ENCODE data around the gene SRRD. TPM values are rescaled to one million over a fixed set of nuclear protein-coding genes. Genes with fewer than 3 reads are reported as not detected.

Gene SRRD
- total RNA-seq, 1 experiment from 2014 or later = 21.9 TPM

DNA sequence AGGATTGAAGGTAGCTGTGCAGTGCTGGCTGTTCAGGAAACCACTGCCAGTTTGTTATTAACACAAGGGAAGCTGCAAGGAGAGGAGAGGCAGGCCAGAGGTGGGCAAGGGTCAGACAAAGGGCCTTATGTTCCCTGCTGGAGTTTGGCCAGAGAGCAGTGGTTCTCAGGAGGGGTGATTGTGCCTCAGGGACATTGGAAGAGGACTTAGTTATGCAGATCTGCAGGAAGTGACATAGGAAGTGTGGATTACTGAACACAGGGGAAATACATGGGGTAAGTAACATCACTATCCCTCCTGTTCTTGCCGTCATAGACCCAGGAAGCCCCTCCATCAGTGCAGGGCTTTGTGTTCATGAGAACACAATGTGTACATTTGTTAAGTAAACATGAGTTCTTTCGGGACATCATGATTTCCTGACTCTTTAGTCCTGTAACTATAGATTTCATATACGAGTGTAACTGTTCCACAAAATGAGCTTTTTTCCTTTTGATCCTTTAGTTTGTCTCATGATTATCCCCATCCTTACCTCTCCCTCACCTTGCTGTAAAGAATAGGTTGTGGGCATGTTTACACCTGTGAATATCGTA is 5.9 kb downstream of the SRRD start:
- no peak overlapping the region for H3K27ac ChIP-seq (ENCODE audit: low read length)

DNA sequence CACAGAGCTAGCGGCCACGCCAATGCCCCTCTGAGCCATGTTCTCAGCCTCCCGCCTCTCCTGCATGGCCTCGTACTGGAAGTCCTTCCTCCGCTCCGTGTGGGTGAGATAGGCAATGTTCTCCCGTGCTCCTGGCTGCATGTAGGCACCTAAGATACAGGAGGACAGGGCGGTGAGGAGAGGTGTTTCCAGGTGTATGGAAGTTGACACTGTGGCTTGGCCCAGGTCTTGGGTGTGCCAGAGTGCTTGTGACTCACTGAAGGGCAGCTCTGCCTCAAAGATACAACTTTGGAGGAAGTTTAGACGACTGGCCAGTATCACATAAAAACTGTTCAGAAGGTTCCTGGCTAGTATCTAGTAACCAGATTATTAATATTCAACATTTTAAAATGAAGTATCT is 8.5 kb downstream of the SRRD start:
- no peak overlapping the region for H3K4me3 ChIP-seq (ENCODE audit: low read depth in 2 of 2, low read length in 2 of 2)
- no peaks in the 10 kb centered on the region for H3K4me1 ChIP-seq (ENCODE audit: control insufficient read depth, insufficient read depth, low read length)
- intact Hi-C loops (cut with micrococcal nuclease; ENCODE audit: unreplicated experiment) (no loop called here), in situ Hi-C loops (cut with HindIII; ENCODE audit: low pct_unique_long_range_greater_than_20kb, low sequenced_read_pairs) (no loop called here)
- no peaks in the 10 kb centered on the region for H3K27me3 ChIP-seq (ENCODE audit: control insufficient read depth, insufficient read depth, low read length)
- no peak for ATAC-seq
- H3K9me3 ChIP-seq (ENCODE audit: control insufficient read depth, insufficient read depth, low read depth, low read length) = no peaks in the 10 kb centered on the region
- BruUV-seq (replicated peaks) = no TSS peak
- TF ChIP-seq, protein P1, sequence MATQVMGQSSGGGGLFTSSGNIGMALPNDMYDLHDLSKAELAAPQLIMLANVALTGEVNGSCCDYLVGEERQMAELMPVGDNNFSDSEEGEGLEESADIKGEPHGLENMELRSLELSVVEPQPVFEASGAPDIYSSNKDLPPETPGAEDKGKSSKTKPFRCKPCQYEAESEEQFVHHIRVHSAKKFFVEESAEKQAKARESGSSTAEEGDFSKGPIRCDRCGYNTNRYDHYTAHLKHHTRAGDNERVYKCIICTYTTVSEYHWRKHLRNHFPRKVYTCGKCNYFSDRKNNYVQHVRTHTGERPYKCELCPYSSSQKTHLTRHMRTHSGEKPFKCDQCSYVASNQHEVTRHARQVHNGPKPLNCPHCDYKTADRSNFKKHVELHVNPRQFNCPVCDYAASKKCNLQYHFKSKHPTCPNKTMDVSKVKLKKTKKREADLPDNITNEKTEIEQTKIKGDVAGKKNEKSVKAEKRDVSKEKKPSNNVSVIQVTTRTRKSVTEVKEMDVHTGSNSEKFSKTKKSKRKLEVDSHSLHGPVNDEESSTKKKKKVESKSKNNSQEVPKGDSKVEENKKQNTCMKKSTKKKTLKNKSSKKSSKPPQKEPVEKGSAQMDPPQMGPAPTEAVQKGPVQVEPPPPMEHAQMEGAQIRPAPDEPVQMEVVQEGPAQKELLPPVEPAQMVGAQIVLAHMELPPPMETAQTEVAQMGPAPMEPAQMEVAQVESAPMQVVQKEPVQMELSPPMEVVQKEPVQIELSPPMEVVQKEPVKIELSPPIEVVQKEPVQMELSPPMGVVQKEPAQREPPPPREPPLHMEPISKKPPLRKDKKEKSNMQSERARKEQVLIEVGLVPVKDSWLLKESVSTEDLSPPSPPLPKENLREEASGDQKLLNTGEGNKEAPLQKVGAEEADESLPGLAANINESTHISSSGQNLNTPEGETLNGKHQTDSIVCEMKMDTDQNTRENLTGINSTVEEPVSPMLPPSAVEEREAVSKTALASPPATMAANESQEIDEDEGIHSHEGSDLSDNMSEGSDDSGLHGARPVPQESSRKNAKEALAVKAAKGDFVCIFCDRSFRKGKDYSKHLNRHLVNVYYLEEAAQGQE (IDR thresholded peaks at IDR 0.05; ENCODE audit: insufficient read depth in 1 of 2, low read depth in 2 of 2, low read length in 1 of 2) = no peak
- TF ChIP-seq, protein P2, sequence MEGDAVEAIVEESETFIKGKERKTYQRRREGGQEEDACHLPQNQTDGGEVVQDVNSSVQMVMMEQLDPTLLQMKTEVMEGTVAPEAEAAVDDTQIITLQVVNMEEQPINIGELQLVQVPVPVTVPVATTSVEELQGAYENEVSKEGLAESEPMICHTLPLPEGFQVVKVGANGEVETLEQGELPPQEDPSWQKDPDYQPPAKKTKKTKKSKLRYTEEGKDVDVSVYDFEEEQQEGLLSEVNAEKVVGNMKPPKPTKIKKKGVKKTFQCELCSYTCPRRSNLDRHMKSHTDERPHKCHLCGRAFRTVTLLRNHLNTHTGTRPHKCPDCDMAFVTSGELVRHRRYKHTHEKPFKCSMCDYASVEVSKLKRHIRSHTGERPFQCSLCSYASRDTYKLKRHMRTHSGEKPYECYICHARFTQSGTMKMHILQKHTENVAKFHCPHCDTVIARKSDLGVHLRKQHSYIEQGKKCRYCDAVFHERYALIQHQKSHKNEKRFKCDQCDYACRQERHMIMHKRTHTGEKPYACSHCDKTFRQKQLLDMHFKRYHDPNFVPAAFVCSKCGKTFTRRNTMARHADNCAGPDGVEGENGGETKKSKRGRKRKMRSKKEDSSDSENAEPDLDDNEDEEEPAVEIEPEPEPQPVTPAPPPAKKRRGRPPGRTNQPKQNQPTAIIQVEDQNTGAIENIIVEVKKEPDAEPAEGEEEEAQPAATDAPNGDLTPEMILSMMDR (IDR thresholded peaks at IDR 0.05) = no peak
- ChIA-PET POLR2A (interaction anchor here (0.6 kb wide), 2 partner anchors 9 to 39 kb away, joined by 3 to 7 read pairs; partner anchors contain the start of genes HPS4 and SRRD), CTCF (no interaction called here)
- peaks cover 15% of the 10 kb centered on the region for H3K36me3 ChIP-seq (ENCODE audit: control insufficient read depth, insufficient read depth, low read length)
- no peak overlapping the region for H3K27ac ChIP-seq (ENCODE audit: low read length)
- DNase-seq (ENCODE audit: low read depth, low spot score) = no peak

More for the DNA sequence above, 5.9 kb downstream of the SRRD start:
- Histone ChIP-seq H3K4me1 (ENCODE audit: control insufficient read depth, insufficient read depth, low read length) (peaks cover 3% of the 10 kb centered on the region; the same call in 1 of the 2 replicates), H3K27me3 (ENCODE audit: control insufficient read depth, insufficient read depth, low read length) (no peaks in the 10 kb centered on the region), H3K36me3 (ENCODE audit: control insufficient read depth, insufficient read depth, low read length) (peaks cover 15% of the 10 kb centered on the region), H3K4me3 (ENCODE audit: low read depth in 2 of 2, low read length in 2 of 2) (no peak overlapping the region), H3K9me3 (ENCODE audit: control insufficient read depth, insufficient read depth, low read depth, low read length) (no peaks in the 10 kb centered on the region)
- CTCF ChIA-PET = no interaction called here
- ATAC-seq = no peak
- POLR2A ChIA-PET = no interaction called here
- no peak for DNase-seq (ENCODE audit: low read depth, low spot score)
- in situ Hi-C loops (cut with HindIII; ENCODE audit: low pct_unique_long_range_greater_than_20kb, low sequenced_read_pairs) = no loop called here
- intact Hi-C loops (cut with micrococcal nuclease; ENCODE audit: unreplicated experiment) = no loop called here
- no TSS peak for BruUV-seq (replicated peaks)
- TF ChIP-seq SIN3A (IDR thresholded peaks at IDR 0.05; ENCODE audit: borderline replicate concordance, insufficient read depth, low read depth, low read length) (no peak), TCF7L2 (IDR thresholded peaks at IDR 0.05; ENCODE audit: low read depth, low read length) (no peak), POLR2AphosphoS5 (IDR thresholded peaks at IDR 0.05; ENCODE audit: low read depth, low read length) (no peak)
- TF ChIP-seq, protein P1 (IDR thresholded peaks at IDR 0.05; ENCODE audit: insufficient read depth in 1 of 2, low read depth in 2 of 2, low read length in 1 of 2) = no peak
- TF ChIP-seq, protein P2 (IDR thresholded peaks at IDR 0.05) = no peak

All from Panc1 (cell line).